H1 (cell line): ENCODE data around the gene HIVEP3. TPM values are rescaled to one million over a fixed set of nuclear protein-coding genes. Genes with fewer than 3 reads are reported as not detected.

Experiments
- CTBP2 ChIP-seq: IDR thresholded peaks from 2 replicates; pipeline ENCODE4 v1.7.0; 2011; ENCODE audit warnings: borderline replicate concordance, mild to moderate bottlenecking, moderate library complexity, mixed read lengths, low read length; ENCODE audit not compliant: insufficient read depth, insufficient read length
- EGR1 ChIP-seq: IDR thresholded peaks from 2 replicates; pipeline ENCODE4 v1.6.1; 2011; ENCODE audit warnings: low read depth, low read length, borderline replicate concordance
- HDAC2 ChIP-seq, 2 experiments: fragments of 300-600 bp in 1 of 2; sonication (generic) in 1 of 2; IDR thresholded peaks; 2 replicates each; pipeline ENCODE4 v1.6.1; 2011 to 2012; ENCODE audit warnings: low read depth in 2 of 2, low read length in 2 of 2, mild to moderate bottlenecking in 2 of 2, moderate library complexity in 2 of 2, borderline replicate concordance in 1 of 2, inconsistent platforms in 1 of 2
- MAFK ChIP-seq: IDR thresholded peaks from 2 replicates; pipeline ENCODE4 v1.6.1; 2012; ENCODE audit warnings: low read depth, mild to moderate bottlenecking, improper control_type of control experiment, low read length
- SAP30 ChIP-seq: fragments of 300-600 bp; sonication (generic); IDR thresholded peaks from 2 replicates; pipeline ENCODE4 v1.7.1; 2012; ENCODE audit warnings: low read length, moderate library complexity, mild to moderate bottlenecking, inconsistent platforms; ENCODE audit not compliant: insufficient read depth, insufficient replicate concordance
- TBP ChIP-seq: IDR thresholded peaks from 2 replicates; pipeline ENCODE4 v1.6.1; 2011; ENCODE audit warnings: low read depth, low read length, improper control_type of control experiment
- ZNF274 ChIP-seq: IDR thresholded peaks from 2 replicates; pipeline ENCODE4 v1.7.0; 2012; ENCODE audit warnings: low read length, borderline replicate concordance; ENCODE audit errors: extremely low read depth
- polyA plus RNA-seq, 7 experiments: library from polyadenylated mRNA; depleted of rRNA in 3 of 7; stranded (reverse) in 5 of 7; unstranded in 2 of 7; fragments of >200 nt in 5 of 7; fragments of 200-250 nt in 2 of 7; gene quantifications; 1 replicate in 5 of 7; 2 replicates in 1 of 7; 4 replicates in 1 of 7; pipeline versions ENCODE4 v1.2.1 to v1.2.3, GENCODE V29; 2011 to 2013; ENCODE audit warnings: missing spikeins in 2 of 7, mixed read lengths in 2 of 7
- total RNA-seq: library from RNA; stranded (reverse); fragmentation: NEBNext Ultra II Directional; extraction: Animal tissue kit (Norgen Biotek cat#: 25700); gene quantifications from 2 replicates; pipeline ENCODE4 v1.2.1, GENCODE V29; 2021

HIVEP3 gene
- total and polyA plus RNA-seq, 2 of the 8 experiments (the other 6 are each of a cell fraction or from before 2014, with no cell fraction given), result 0.24 to 0.69 TPM

- TF ChIP-seq TBP, result no peak
- no peak for TF ChIP-seq MAFK
- no peak for TF ChIP-seq ZNF274
- no peak for TF ChIP-seq EGR1
- no peak for TF ChIP-seq SAP30
- no peak for TF ChIP-seq HDAC2 (IDR thresholded peaks at IDR 0.05; ENCODE audit: borderline replicate concordance in 1 of 2, low read depth in 2 of 2, low read length in 2 of 2)
- TF ChIP-seq CTBP2, result no peak
These were observed 14.4 kb upstream of the HIVEP3 start (continued) for GRCh38 chr1:41933106-41933505.
